PC-9 (cell line): Measurements from ENCODE around the gene LMAN2. TPM values are rescaled to one million over a fixed set of nuclear protein-coding genes. Genes with fewer than 3 reads are reported as not detected.
A peak's percentile ranks its signal among the peaks of the same experiment; 100 is the strongest.

Source experiments
- BruUV-seq: library from RNA; stranded (reverse); fragments of 400-500 nt; replicated peaks from 2 replicates; lab custom pipeline; 2021; lab: Mats Ljungman, UMichigan
- CTCF ChIA-PET: fragments of 300-600 bp; sonication (Branson Sonifier 250); formaldehyde crosslinking; loops from one replicate; lab custom pipeline; 2022; ENCODE audit warnings: antibody characterized with exemption; lab: Charles Lee
- POLR2A ChIA-PET: fragments of 300-600 bp; sonication (Branson Sonifier 250); formaldehyde crosslinking; loops from one replicate; lab custom pipeline; 2022; ENCODE audit warnings: antibody characterized with exemption; ENCODE audit not compliant: unreplicated experiment; lab: Charles Lee
- DNase-seq, 2 experiments: peaks; one replicate each; pipeline versions ENCODE4 v3.0.0 to v3.0.0-alpha.2; 2015 to 2022; ENCODE audit warnings: mixed read lengths in 1 of 2
- H2AFZ ChIP-seq: fragments of 200-600 bp; sonication (generic); 2 replicates; pipeline ENCODE4 v1.8.1; 2017; ENCODE audit warnings: antibody characterized with exemption
- H3F3A ChIP-seq: fragments of 200-600 bp; sonication (generic); 2 replicates; pipeline ENCODE4 v1.8.1; 2017; ENCODE audit warnings: antibody characterized with exemption, mild to moderate bottlenecking, low read depth; ENCODE audit not compliant: insufficient read depth
- H3K27ac ChIP-seq: fragments of 200-600 bp; sonication (generic); 2 replicates; pipeline ENCODE4 v1.6.1; 2016; ENCODE audit warnings: mixed run types
- H3K27me3 ChIP-seq: fragments of 200-600 bp; sonication (generic); 2 replicates; pipeline ENCODE4 v1.6.1; 2016; ENCODE audit warnings: low read depth, mixed run types; ENCODE audit not compliant: insufficient read depth
- H3K36me3 ChIP-seq: fragments of 200-600 bp; sonication (generic); 2 replicates; pipeline ENCODE4 v1.6.1; 2016; ENCODE audit warnings: low read depth, mixed run types
- H3K4me1 ChIP-seq: fragments of 200-600 bp; sonication (generic); replicated peaks from 2 replicates; pipeline ENCODE4 v1.6.1; 2016; ENCODE audit warnings: mixed run types; ENCODE audit not compliant: insufficient read depth
- H3K4me2 ChIP-seq: fragments of 200-600 bp; sonication (generic); 2 replicates; pipeline ENCODE4 v1.6.1; 2017; ENCODE audit warnings: mixed run types
- H3K4me3 ChIP-seq: fragments of 200-600 bp; sonication (generic); 2 replicates; pipeline ENCODE4 v1.6.1; 2016; ENCODE audit warnings: mixed run types
- H3K79me2 ChIP-seq: fragments of 200-600 bp; sonication (generic); 2 replicates; pipeline ENCODE4 v1.6.1; 2017; ENCODE audit warnings: low read depth, mixed run types
- H3K9me2 ChIP-seq: fragments of 200-600 bp; sonication (generic); 2 replicates; pipeline ENCODE4 v1.8.1; 2017; ENCODE audit warnings: mild to moderate bottlenecking; ENCODE audit not compliant: insufficient read depth
- H3K9me3 ChIP-seq: fragments of 200-600 bp; sonication (generic); 2 replicates; pipeline ENCODE4 v1.8.1; 2016; ENCODE audit warnings: low read depth; ENCODE audit not compliant: insufficient read depth
- H4K20me1 ChIP-seq: fragments of 200-600 bp; sonication (generic); 2 replicates; pipeline ENCODE4 v1.8.1; 2017; ENCODE audit not compliant: insufficient read depth
- EZH2 ChIP-seq: fragments of 200-600 bp; sonication (generic); IDR thresholded peaks from 2 replicates; pipeline ENCODE4 v1.8.0; 2017; ENCODE audit warnings: antibody characterized with exemption, low read depth
- intact Hi-C: fragments of 100-400 bp; cut with micrococcal nuclease; formaldehyde crosslinking; loops from one replicate; pipeline ENCODE4 v1.10.0; 2022; ENCODE audit not compliant: unreplicated experiment
- total RNA-seq: library from RNA; stranded (reverse); gene quantifications from 2 replicates; pipeline ENCODE4 v1.2.3, GENCODE V29; 2021
- TF ChIP-seq, protein P1 (sequence below): fragments of 200-600 bp; sonication (generic); conservative IDR thresholded peaks from 2 replicates; pipeline ENCODE4 v1.6.1; 2017; ENCODE audit warnings: mixed run types, antibody characterized with exemption, mild to moderate bottlenecking, moderate library complexity

Gene LMAN2
- total RNA-seq, 1 experiment from 2014 or later, result 153 TPM

DNA sequence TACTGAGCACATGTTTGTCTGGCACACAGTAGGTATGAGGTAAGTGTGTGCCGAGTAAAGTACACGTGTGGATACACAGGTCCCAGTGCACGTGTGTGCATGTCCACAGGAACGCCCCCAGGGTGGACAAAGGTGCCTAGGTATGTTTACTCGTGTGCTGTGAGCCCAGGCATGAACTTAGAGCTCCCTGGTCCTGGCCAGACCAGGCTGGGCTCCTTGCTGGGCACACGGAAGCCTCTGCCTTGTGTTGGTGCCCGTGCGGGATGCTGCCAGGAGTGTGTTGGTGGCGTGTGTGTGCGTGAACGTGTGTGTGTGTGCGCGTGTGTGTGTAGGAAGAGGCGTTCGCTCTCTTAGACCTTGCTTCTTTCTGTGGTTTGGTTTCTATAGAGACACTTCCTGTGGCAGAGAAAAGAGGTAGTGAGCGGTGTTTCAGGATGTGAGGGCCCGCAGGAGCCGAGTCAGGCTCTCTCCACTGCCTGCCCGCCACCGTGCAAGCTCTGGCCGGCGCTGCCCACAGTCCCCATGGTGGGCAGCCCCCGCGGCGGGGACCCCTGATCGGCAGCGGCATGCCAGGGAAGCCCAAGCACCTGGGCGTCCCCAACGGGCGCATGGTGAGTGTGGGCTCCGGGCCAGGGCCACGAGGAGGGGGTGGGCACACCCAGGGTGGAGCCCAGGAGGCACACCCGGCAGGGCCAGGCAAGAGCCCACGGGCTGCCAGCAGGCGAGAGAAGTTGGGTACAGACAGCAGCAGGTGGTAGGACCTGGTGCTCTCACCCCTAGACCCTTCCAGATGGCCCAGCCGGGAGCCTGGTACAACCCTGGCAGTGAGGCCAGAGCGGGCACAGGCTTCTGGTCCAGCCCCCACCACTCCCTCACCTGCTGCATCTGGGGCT lies 6.2 kb upstream of the LMAN2 start, which contains the start of gene RGS14:
TSS of gene RGS14 (plus strand) at position 466 of the 893 bp plus-strand sequence. CDS start at position 567, 101 bp downstream.
- TF ChIP-seq EZH2, result no peak
- TF ChIP-seq, protein P1, sequence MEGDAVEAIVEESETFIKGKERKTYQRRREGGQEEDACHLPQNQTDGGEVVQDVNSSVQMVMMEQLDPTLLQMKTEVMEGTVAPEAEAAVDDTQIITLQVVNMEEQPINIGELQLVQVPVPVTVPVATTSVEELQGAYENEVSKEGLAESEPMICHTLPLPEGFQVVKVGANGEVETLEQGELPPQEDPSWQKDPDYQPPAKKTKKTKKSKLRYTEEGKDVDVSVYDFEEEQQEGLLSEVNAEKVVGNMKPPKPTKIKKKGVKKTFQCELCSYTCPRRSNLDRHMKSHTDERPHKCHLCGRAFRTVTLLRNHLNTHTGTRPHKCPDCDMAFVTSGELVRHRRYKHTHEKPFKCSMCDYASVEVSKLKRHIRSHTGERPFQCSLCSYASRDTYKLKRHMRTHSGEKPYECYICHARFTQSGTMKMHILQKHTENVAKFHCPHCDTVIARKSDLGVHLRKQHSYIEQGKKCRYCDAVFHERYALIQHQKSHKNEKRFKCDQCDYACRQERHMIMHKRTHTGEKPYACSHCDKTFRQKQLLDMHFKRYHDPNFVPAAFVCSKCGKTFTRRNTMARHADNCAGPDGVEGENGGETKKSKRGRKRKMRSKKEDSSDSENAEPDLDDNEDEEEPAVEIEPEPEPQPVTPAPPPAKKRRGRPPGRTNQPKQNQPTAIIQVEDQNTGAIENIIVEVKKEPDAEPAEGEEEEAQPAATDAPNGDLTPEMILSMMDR, result no peak
- peak in 1 of 2 experiments; percentile 44 for DNase-seq
- ChIA-PET POLR2A (interaction anchor here (0.6 kb wide), 1 partner anchor 100 kb away, joined by 6 read pairs; no protein-coding TSS in a partner anchor), CTCF (interaction anchor here (0.5 kb wide), 1 partner anchor 17 kb away, joined by 4 read pairs; no protein-coding TSS in a partner anchor)
- Histone ChIP-seq H3K9me2 (no peaks in the 10 kb centered on the region), H3K36me3 (no peaks in the 10 kb centered on the region), H3K79me2 (no peaks in the 10 kb centered on the region), H4K20me1 (no peaks in the 10 kb centered on the region), H3K4me3 (no peak within 1 kb of the TSS), H3K4me1 (no peaks in the 10 kb centered on the region), H3K27me3 (peaks cover 14% of the 10 kb centered on the region; the same call in 1 of the 2 replicates), H3K9me3 (no peaks in the 10 kb centered on the region), H3F3A (0 out of 2 replicates have a peak, but pooled peaks cover 7% of the 10 kb centered on the region), H2AFZ (no peak within 1 kb of the TSS), H3K27ac (no peak within 1 kb of the TSS), H3K4me2 (no peak within 1 kb of the TSS)
- intact Hi-C loops, result no loop called here
- no TSS peak for BruUV-seq

DNA sequence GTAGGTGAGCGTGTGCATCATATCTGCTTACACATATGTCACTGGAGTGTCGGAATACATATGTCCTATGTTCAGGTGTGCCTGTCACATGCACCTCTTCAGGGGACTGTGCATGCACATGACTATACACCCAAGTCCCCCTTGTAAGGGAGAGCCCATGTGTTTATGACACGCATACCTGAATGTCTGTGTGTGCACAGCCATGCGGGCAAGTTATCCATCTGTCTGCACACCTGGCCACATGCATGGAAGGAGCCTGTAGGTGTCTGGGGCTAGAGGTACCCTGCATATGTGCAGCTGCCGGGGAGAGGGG lies 5.6 kb upstream of the LMAN2 start:
- intact Hi-C loops, result no loop called here
- no peak for TF ChIP-seq EZH2
- TF ChIP-seq, protein P1, result no peak
- POLR2A ChIA-PET, result no interaction called here
- Histone ChIP-seq H3K4me3 (no peak overlapping the region), H3K36me3 (no peaks in the 10 kb centered on the region), H3K4me1 (peaks cover 3% of the 10 kb centered on the region; the same call in 1 of the 2 replicates), H2AFZ (no peak overlapping the region), H4K20me1 (no peaks in the 10 kb centered on the region), H3F3A (0 out of 2 replicates have a peak, but pooled peaks cover 6% of the 10 kb centered on the region), H3K9me3 (no peaks in the 10 kb centered on the region), H3K4me2 (no peak overlapping the region), H3K79me2 (no peaks in the 10 kb centered on the region), H3K27ac (no peak overlapping the region), H3K27me3 (peaks cover 14% of the 10 kb centered on the region; the same call in 1 of the 2 replicates), H3K9me2 (no peaks in the 10 kb centered on the region)
- CTCF ChIA-PET, result no interaction called here
- DNase-seq, result no peak
- BruUV-seq, result no TSS peak

DNA sequence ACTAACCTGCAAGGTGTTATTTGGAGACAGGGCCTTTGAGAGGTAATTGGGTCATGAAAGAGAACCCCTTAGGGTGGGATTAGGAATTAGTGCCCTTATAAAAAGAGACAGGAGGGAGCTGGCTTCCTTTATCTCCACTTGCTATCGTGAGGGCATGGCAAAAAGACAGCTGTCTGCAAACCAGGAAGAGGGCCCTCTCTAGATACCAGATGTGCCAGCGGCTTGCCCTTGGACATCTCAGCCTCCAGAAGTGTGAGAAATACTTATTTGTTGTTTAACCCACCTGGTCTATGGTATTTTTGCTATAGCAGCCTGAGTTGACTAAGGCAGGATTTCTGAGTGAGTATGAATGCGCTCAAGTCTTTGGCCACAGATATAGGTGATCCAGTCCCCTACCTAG lies 5.3 kb upstream of the LMAN2 start:
- POLR2A ChIA-PET, result no interaction called here

More for the DNA sequence above, 5.3 kb upstream of the LMAN2 start:
- intact Hi-C loops, result no loop called here
- Histone ChIP-seq H3K9me3 (no peaks in the 10 kb centered on the region), H3K4me1 (peaks cover 4% of the 10 kb centered on the region; the same call in 1 of the 2 replicates), H2AFZ (no peak overlapping the region), H3K36me3 (no peaks in the 10 kb centered on the region), H3K9me2 (no peaks in the 10 kb centered on the region), H3K4me3 (no peak overlapping the region), H3F3A (0 out of 2 replicates have a peak, but pooled peaks cover 3% of the 10 kb centered on the region), H4K20me1 (no peaks in the 10 kb centered on the region), H3K27ac (no peak overlapping the region), H3K79me2 (no peaks in the 10 kb centered on the region), H3K27me3 (peaks cover 14% of the 10 kb centered on the region; the same call in 1 of the 2 replicates), H3K4me2 (no peak overlapping the region)
- no peak for DNase-seq
- BruUV-seq, result no TSS peak
- TF ChIP-seq, protein P1, result no peak
- no peak for TF ChIP-seq EZH2
- CTCF ChIA-PET, result interaction anchor here (0.6 kb wide), 2 partner anchors 33 to 610 kb away, joined by 3 to 4 read pairs; no protein-coding TSS in a partner anchor
